ENCODE data around the gene DDRGK1. TPM values are rescaled to one million over a fixed set of nuclear protein-coding genes. Genes with fewer than 3 reads are reported as not detected.
"Not testable (repeated sequence)": the region's sequence is repeated elsewhere in the genome, so short reads cannot be mapped to it uniquely, and the experiment has no call there.

DDRGK1 gene
- total RNA-seq, 1 donor from 2014 or later: 108 TPM

GRCh38 chr20:3188823-3189413 is 15.6 kb downstream of the DDRGK1 start:
- DNase-seq (ENCODE audit: low read depth): no peak
- Histone ChIP-seq H3K36me3 (ENCODE audit: control insufficient read depth, insufficient read depth, low read length) (peaks cover 3% of the 10 kb centered on the region), H3K27me3 (ENCODE audit: control insufficient read depth, insufficient read depth, low read length) (no peaks in the 10 kb centered on the region), H3K4me3 (ENCODE audit: low read depth, low read length) (no peak overlapping the region)
- TF ChIP-seq CTCF (IDR thresholded peaks at IDR 0.05; ENCODE audit: insufficient read depth, low read length, poor library complexity, severe bottlenecking): no peak

GRCh38 chr20:3187861-3188260 is 16.6 kb downstream of the DDRGK1 start:
- DNase-seq (ENCODE audit: low read depth); H3K27me3 ChIP-seq (ENCODE audit: control insufficient read depth, insufficient read depth, low read length); H3K4me3 ChIP-seq (ENCODE audit: low read depth, low read length); H3K36me3 ChIP-seq (ENCODE audit: control insufficient read depth, insufficient read depth, low read length): not testable (repeated sequence)

GRCh38 chr20:3183896-3184612 is 20.4 kb downstream of the DDRGK1 start:
- no peak for TF ChIP-seq CTCF (IDR thresholded peaks at IDR 0.05; ENCODE audit: insufficient read depth, low read length, poor library complexity, severe bottlenecking)
- no peak for DNase-seq (ENCODE audit: low read depth)
- H3K4me3 ChIP-seq (ENCODE audit: low read depth, low read length): no peak overlapping the region
- no peaks in the 10 kb centered on the region for H3K27me3 ChIP-seq (ENCODE audit: control insufficient read depth, insufficient read depth, low read length)
- peaks cover 2% of the 10 kb centered on the region for H3K36me3 ChIP-seq (ENCODE audit: control insufficient read depth, insufficient read depth, low read length)

GRCh38 chr20:3182429-3182828 is 22.1 kb downstream of the DDRGK1 start:
- not testable (repeated sequence) for H3K36me3 ChIP-seq (ENCODE audit: control insufficient read depth, insufficient read depth, low read length); H3K27me3 ChIP-seq (ENCODE audit: control insufficient read depth, insufficient read depth, low read length); DNase-seq (ENCODE audit: low read depth); H3K4me3 ChIP-seq (ENCODE audit: low read depth, low read length)

- Histone ChIP-seq H3K4me3 (ENCODE audit: low read depth, low read length) (no peak overlapping the region), H3K36me3 (ENCODE audit: control insufficient read depth, insufficient read depth, low read length) (no peaks in the 10 kb centered on the region), H3K27me3 (ENCODE audit: control insufficient read depth, insufficient read depth, low read length) (no peaks in the 10 kb centered on the region)
- no peak for DNase-seq (ENCODE audit: low read depth)
- TF ChIP-seq CTCF (IDR thresholded peaks at IDR 0.05; ENCODE audit: insufficient read depth, low read length, poor library complexity, severe bottlenecking): no peak
These were observed 23.2 kb downstream of the DDRGK1 start for GRCh38 chr20:3181270-3181669.

GRCh38 chr20:3180319-3180718 is 24.2 kb downstream of the DDRGK1 start:
- Histone ChIP-seq H3K27me3 (ENCODE audit: control insufficient read depth, insufficient read depth, low read length) (no peaks in the 10 kb centered on the region), H3K36me3 (ENCODE audit: control insufficient read depth, insufficient read depth, low read length) (no peaks in the 10 kb centered on the region), H3K4me3 (ENCODE audit: low read depth, low read length) (no peak overlapping the region)
- TF ChIP-seq CTCF (IDR thresholded peaks at IDR 0.05; ENCODE audit: insufficient read depth, low read length, poor library complexity, severe bottlenecking): no peak
- DNase-seq (ENCODE audit: low read depth): no peak
